ENCODE measurements around the gene ADAR.

The ADAR gene

DNA sequence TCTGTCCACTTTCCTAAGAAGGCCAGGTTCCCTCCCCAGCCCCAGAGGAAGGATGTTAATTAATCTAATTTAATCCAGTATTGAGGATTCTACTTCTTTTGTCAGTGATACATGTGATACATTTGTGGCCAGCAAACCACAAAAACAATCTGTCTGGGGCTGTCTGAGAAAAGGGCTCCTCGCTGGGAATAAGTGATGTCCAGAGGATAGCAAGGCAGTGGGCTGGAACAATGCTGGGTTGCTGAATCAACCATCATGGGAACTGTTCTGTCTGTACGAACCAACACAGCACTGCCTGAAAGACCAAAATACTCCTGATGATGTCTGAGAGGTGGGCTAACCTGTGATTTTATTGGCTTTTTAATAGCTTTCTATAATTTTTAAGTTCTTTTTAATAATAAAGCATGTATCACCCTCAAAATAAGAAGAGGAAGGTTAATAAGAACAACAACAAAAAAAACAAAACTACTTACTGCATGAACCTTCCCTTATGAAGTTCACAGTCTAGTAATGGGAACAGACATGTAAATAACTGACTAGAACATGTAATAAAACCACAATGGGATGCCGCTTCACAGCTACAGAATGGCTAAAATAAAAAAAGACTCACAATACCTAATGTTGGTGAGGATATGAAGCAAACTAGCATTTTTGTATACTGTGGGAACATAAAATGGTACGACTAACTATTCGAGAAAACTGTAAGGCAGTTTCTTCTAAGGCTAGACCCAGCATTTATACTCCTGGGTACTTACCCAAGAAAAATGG is 11.4 kb upstream of the ADAR start:
- no peak for DNase-seq (ENCODE audit: low read depth in 2 of 2)

DNA sequence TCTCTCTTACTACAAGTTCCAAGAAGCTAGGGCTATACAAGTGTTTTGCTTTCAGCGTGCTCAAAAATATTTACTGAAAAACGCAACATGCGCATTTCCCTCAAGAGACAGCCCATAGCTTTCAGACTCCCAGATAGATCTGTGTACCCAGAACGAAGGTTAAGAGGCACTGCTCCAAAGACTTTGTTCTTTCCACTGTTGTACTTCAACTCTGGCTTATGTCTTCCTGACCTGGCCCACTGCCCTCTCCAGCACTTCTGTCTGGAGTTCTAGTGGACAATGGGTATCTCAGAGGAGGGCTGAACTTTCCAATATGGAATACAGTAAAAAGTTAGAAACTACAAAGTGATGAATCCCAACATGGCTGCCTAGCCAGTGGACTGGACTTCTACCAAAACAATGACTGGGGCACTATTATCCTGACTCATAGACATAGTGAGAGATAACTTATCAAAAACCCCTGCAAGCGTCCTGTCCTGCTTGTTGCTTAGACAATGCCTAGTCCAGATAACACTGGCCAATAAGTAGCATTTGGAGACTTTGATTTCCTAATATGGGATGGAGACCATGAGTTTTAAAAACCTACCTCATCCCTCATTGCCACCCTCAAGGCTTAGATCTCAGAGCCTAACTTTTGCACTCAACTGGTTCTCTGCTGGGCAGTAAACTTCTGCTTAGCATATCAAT is 8.8 kb upstream of the ADAR start:
- no peak for DNase-seq (ENCODE audit: low read depth in 2 of 2)

DNA sequence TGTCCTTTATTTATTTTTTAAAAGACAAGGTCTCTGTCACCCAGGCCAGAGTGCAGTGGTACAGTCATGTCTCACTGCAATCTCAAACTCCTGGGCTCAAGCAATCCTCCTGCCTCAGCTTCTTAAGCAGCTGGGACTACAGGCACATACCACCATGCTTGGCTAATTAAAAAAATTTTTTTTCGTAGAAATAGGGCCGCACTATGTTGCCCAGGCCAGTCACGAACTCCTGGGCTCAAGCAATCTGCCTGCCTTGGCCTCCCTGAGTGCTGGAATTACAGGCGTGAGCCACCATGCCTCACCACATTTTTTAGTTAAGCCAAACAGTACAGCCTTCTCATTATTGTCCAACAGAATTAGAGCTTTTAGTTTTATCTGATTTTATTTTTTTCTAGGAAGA is 7.4 kb upstream of the ADAR start:
- no peak for DNase-seq (ENCODE audit: low read depth in 2 of 2)

DNA sequence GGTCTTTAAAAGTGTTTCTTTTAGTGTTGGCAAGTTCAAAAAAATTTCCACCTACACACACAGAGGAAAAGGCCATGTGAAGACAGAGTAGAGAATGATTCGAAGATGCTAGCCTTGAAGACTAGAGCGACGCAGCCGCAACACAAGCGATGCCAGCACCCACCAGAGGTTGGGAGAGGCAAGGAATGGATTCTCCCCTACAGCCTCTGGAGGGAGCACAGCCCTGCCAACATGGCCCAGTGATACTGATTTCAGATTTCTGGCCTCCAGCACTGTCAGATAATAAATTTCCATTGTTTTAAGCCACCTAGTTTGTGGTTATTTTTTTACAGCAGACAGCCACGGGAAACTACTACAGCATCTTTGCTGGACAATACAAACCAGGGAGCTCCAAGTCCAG is 6.9 kb upstream of the ADAR start:
- DNase-seq (ENCODE audit: low read depth in 2 of 2), result no peak

DNA sequence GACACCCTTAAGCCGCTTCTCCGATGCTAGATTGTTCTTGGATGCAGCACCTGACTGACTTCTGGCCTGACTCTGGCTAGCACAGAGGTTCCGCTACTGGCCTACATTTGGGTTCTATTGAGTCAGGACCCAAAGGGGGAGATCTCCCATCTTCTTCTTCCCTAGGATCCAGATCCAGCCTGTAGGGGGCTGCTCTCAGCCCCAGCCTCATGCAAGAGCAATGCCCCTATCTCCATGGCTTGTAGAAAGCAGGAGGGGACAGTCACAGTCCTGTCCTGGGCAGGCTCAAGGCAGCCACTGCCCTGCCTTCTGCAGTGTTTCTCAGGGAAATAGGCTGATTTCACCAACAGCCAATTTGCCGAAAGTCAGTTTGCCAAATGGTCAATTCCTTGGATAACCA is 6.3 kb upstream of the ADAR start:
- DNase-seq (ENCODE audit: low read depth in 2 of 2), result no peak

DNA sequence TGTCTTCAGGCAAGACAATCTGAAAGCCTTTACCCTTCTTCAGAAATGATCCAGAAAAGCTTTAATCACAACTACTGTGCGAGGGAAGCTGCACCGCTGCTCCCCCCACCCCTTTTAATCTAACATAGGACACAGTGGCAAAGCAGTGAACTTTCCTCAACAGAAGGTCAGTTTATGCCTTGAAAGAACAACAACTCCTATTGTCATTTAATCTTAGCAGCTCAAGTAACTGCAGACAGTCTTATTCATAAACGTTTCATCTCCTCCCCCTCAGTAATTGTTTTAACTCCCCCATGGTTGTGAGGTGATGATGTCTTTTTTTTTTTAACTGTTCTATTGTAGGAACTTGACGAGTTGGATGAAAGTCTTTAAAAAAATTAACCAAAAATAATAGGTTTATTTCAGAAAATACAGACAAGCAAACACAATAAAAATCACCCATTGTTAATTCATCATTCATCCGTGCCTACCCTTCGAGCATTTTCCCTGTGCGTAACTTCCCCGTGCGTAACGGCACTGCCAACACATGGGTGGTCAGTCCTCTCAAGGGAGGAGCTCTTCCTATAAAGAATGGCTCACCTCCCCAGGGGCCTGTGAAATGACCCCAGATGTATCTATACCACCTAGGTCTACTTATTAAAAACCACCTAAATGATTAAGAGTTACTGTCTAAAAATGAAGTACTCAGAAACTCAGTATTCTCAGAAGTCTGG is 3.3 kb upstream of the ADAR start:
- DNase-seq (ENCODE audit: low read depth in 2 of 2), result no peak

DNA sequence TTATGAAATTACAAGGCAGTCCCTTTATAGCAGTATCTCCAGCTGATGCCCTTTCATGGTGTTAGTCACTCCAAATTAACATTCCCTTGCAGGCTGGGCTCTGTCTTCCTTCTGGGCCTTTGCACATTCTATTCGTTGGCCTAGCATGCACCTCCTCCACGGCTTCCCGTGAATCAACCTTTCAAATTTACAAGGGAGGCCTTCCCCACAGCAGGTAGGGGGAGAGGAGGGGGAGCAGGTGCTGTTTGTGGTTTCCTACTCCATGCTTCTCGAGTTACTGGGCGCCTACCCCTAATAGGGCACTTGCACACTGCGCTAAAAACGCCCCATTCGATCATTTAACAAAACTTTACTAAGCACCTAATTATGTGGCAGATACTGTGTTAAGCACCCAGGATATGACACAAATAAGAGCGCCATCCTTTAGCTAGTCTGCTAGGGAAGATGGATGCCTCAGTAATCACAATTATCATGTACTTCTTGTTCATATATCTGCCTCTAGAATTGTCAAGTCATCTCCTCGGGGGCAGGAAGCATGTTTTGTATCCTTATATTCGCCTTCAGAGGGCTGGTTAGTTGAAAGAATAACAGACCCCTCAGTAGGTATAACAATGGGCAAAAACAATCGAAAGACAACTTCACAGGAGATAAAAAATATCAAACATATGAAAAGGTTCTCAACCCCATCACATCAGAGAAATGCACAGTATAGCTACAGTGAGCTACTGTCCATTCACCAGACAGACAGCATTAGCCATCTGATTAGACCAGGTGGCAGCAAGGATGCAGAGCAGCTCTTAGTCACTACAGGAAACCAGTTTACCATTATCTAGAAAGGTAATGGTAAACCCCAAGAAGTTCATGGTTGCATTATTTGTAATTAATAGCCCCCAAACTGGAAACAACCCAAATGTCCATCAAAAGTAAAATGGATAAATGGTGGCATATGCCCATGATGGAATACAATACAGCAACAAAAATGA is 1.7 kb upstream of the ADAR start:
- peak; percentile 40 to 48 for DNase-seq (ENCODE audit: low read depth in 2 of 2)

DNA sequence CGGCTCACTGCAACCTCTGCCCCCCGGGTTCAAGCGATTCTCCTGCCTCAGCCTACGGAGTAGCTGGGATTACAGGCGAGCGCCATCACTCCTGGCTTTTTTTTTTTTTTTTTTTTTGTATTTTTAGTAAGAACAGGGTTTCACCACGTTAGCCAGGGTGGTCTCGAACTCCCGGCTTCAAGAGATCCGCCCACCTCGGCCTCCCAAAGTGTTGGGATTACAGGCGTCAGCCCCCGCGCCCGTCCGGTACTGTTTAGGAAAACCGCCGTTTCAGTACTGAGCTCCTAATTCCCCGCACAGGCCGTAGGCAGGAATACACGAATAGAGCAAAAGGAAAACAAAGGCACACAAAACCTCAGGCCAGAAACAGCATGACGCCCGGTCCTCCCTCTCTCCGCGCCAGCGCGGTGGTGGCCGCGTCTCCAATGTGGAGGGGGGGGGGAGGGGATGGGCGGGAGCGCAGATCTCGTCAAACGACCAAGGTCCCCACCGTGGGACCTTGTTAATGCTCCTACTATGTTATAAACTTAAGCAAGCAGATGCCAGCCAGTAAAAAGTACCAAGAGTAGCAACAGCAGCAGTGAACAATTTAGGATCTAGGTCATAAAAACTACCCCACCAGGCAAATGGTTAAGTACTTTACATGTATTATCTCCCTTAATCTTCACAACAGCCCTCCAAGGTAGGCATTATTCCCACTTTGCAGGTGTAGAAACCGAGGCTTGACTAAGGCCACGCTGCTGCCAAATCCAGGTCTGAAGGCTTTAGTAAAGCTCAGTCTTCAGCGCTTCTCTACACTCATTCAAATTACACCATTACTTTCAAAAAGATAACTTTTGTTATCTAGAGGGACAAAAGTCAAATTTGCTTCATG is 648 bp upstream of the ADAR start:
- peak; percentile 11 to 17 for DNase-seq (ENCODE audit: low read depth in 2 of 2)

DNA sequence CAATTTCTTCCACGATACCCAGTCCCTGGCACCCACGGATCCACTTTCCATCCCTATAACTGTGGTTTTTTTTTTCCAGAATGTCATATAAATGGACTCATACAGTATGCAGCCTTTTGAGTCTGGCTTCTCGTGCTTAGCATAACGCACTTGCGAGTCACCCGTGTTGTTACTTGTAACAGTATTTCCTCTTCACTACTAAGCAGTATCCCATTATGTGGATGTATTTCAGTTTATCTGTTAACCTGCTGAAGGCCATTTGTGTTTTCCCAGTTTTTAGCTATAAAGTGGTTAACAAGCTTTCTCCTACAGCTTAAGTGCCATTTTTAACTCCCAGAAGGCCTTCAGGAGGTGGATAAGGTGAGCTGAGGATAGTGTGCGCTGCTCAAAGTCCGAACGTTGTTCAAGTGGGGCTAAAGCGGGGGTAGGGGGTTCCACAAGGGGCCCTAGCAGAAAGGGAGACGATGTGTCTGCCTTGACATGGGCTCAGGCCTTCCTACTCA is 829 bp downstream of the ADAR start:
- no peak for DNase-seq (ENCODE audit: low read depth in 2 of 2)

DNA sequence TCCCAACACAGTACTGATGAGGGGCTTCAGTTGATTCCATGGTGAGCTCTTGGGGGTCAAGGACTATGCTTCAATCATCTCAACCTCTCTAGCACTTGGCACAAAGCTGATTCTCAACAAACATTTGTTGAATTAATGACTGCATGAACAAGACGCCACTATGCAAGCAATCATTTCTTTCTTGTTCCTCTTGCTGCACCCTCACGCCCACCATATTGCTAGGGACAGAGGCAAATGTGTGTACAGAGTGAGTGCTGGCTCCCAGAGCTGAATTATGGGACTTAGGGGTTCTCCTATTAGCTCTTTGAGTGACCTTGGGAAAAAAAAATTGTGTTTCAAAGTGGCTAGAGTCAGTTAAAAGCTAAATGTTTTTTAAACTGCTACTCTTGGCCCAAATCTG is 2.5 kb downstream of the ADAR start:
- DNase-seq (ENCODE audit: low read depth in 2 of 2), result no peak

DNA sequence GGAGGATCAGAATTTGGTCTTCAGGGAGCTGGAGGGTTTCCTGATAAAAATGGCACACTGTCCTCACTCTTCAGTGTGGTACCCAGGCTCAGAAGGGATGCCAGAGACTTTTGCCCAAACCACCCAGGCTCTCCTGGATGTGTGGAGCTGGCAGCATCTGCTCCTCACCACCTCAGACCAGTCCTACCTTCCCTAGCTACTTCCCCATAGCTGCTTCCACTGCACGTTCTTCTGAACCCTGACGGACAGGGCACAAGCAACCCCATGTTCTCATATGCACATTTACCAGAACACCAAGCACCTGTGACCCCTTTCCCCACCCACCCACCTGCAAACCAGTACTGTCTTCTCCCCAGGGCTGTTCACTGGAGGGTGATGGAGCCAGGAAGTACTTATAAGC is 4.7 kb downstream of the ADAR start:
- DNase-seq (ENCODE audit: low read depth in 2 of 2), result no peak

DNA sequence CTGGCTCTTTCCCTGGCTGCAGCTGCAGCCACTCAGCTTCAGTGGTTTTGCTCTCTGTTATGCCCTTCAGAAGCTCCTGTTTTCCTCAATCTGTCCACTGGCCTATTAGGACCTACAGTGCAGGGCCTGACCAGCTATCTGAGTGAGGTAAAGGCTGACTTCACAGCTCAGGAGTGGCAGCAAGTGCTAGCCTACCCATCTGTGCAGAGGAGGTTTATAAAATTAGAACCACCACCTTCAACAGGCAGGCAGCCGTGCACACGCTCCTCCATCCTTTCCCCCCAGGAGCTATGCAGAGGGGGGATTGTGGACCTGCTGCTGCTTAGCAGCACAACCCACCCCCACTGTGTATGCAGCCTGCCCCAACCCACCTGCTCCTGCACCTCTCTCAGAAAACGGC is 8.3 kb downstream of the ADAR start:
- DNase-seq (ENCODE audit: low read depth in 2 of 2), result no peak

DNA sequence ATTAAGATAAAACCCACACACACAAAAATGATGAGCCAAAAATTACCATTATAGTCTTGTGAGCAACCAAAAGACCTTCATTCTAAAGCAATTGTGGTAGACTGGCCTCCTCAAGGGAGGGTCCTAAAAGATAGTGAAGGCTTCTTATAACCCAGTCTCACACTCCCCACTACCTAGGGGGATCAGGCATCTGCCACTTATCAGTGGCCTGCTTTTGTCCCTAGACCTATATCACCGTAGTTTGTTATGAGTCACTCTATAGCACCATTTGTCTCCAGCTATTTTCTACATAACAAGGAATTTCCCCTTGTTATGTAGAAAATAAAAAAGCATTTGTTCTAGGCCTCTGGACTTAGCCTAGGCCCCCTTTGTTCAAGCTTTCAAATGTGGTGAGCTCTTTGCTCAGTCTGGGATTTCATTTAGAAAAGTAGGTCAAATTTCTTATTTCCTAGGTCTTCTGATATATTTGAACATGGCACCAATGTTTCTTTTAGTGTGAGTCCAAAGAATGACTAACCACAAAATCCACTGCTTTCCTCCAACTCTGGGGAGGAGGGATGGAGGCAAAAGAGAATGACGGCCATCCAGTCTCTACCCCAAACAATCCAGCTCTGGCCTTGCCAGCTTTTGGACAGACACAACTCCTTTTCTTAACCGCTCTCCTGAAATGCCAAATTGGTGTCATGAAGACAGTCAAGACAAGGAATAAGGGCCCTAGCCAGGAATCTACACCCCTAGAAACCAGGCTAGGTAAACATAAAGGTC is 8.9 kb downstream of the ADAR start:
- DNase-seq (ENCODE audit: low read depth in 2 of 2), result no peak

DNA sequence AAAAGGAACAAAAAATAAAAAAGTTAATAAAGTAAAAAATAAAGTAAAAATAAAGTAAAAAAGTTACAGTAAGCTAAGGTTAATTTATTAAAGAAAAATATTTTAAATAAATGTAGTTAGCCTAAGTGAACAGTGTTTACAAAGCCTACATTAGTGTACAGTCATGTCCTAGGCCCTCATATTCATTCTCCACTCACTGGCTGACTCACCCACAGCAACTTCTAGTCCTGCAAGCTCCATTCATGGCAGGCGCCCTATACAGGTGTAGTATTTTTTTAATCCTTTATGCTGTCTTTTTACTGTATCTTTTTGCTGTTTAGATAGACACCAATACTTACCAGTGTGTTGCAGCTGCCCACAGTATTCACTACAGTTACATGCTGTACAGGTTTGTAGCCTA is 12.4 kb downstream of the ADAR start:
- DNase-seq (ENCODE audit: low read depth in 2 of 2), result no peak

DNA sequence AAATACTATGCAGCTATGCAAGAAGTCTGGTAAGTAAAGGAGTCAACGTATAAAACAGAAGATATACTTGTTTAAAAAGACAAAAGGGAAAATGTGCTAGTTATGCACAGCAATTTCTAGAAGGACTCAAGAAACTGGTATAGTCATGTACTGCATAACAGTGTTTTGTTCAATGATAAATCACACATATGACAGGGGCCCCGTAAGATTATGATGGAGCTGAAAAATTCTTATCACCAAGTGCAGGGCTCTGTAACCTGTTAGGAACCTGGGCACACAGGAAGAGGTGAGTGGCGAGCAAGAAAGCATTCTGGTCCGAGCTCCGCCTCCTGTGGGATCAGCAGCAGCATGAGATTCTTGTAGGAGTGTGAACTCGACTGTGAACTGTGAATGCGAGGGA is 13.2 kb downstream of the ADAR start:
- DNase-seq (ENCODE audit: low read depth in 2 of 2), result no peak

DNA sequence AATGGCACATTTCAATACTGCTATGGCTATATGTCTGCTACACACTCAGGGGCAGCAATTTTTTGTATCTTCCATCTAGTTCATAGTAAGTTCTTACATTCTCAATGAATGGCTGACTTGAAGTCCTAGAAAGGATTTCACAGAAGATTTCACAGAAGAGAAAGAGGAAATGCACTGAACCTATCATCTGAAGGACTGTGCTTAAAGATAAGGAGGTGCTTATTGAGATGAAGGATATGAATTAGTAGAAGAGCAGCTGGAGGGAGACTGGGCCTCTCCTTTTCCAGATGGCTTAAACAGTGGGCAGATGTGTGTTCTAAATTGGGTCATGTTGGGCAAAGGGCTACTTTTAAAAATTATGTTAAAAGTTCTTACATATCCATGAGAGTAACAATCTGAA is 14.6 kb downstream of the ADAR start:
- DNase-seq (ENCODE audit: low read depth in 2 of 2), result no peak

DNA sequence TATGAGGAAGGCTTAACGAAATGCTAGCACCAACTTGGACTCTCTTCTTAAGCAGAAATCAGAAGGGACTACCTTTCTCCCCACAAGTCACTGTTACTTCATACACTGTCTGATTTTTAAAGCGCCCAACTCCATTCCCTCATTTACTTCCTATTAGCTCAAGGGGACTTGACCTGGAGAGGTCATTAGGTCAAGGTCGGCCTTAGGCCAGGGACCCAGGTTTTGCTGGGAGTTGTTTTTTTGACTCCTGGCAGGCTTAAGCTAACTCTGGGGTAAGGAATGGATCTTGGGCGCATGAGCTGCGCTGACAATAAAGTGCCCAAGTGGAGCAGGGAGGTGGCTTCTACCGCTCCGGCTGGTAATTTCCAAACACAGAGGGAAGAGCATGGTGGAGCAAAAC is 16.8 kb downstream of the ADAR start:
- DNase-seq (ENCODE audit: low read depth in 2 of 2), result no peak

DNA sequence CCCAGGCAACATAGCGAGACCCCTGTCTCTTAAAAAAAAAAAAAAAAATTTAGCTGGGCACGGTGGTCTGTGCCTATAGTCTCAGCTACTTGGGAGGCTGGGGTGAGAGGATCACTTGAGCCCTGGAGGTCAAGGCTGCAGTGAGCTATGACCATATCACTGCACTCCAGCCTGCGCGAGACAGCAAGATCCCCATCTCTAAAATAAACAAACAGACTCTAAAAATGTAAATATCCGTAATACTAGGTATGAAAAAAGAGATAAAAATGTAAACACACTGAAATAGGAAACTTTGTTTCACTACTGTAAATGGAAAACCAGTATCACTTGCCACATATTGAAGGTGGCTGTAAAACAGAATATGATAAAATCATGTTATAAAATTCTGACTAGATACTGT is 17.2 kb downstream of the ADAR start:
- no peak for DNase-seq (ENCODE audit: low read depth in 2 of 2)

DNA sequence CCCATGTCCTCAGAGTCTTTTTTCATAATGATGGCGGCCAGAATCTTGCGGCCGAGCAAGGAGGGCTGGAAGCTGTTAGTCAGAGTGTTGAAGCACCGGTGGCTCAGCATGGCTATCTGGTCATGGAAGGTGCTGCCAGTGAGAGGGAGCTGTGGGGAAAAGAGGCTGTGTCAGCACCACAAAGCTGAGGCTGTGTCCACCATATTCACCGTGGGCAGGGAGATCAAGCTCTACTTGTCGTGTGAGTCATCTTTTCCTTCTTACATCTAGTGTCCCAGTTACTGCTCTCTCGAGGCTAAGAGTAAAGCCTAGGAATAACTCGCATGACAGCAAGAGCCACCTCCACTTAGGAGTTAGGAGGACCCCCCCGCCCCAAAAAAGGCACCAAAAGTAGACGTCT is 18.2 kb downstream of the ADAR start:
- no peak for DNase-seq (ENCODE audit: low read depth in 2 of 2)

DNA sequence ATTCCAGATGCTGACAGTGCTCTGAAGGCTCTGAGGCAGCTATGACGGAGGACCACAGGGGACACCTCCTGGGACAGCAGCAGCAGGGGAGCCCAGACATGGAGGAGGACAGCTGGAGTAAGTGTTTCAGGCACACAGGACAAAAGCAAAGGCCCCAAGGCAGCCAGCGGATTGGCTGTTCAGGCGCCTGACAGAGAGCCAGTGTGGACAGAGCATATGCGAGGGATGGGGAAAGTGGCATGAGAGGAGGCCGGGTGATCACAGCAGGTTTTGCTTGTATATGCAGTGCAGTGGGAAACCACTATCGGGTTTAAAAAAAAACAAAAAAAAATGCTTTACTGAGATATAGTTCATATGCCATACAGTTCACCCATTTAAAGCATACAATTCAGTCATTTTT is 21.3 kb downstream of the ADAR start:
- no peak for DNase-seq (ENCODE audit: low read depth in 2 of 2)
